ENCODE data around the gene NPBWR2.

GRCh38 chr20:64150756-64151632 is 43.6 kb upstream of the NPBWR2 start:
- TF ChIP-seq POLR2A (IDR thresholded peaks at IDR 0.05; ENCODE audit: extremely low read depth, insufficient read length), result no peak
- no peak for TF ChIP-seq CTCF (IDR thresholded peaks at IDR 0.05; ENCODE audit: low read depth, low read length)
